ENCODE data around the gene KIF12. TPM values are rescaled to one million over a fixed set of nuclear protein-coding genes. Genes with fewer than 3 reads are reported as not detected.
A peak's percentile ranks its signal among the peaks of the same experiment; 100 is the strongest.

The KIF12 gene
- total RNA-seq, 1 donor from 2014 or later = 0.22 TPM

- DNase-seq (ENCODE audit: low spot score) = no peak
- no peak for ATAC-seq
- intact Hi-C loops (cut with DNase I) = no loop called here
Measured at GRCh38 chr9:114110180-114110579, 11.1 kb upstream of the KIF12 start.

DNA sequence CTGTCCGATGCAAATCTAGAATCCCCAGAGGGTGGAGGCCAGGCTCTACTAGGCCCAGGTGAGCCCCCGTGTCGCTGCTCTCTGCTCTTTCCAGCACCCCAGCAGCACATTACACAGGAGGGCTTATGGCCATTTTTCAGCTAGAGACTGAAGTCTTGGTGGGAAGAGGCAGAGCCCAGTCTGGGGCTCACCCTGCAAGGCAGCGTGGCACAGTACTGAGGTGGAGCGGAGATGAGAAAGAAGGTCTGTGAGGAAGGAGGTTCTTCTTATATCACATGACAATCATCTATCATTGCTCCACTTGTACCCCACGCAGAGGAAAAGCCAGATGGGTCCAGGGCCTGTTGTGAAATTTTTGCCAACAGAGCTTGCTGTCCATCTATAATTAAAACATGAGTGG, 10.0 kb upstream of the KIF12 start:
- no peak for ATAC-seq
- no peak for DNase-seq (ENCODE audit: low spot score)
- intact Hi-C loops (cut with DNase I) = loop anchor here (5.0 kb wide), 1 partner anchor 183 kb away; no protein-coding TSS in a partner anchor

- DNase-seq (ENCODE audit: low spot score) (peak; percentile 88), ATAC-seq (peak; percentile 96)
- intact Hi-C loops (cut with DNase I) = loop anchor here (5.0 kb wide), 1 partner anchor 184 kb away; no protein-coding TSS in a partner anchor
Measured at GRCh38 chr9:114108016-114108833, 9.1 kb upstream of the KIF12 start.

- ATAC-seq = no peak
- DNase-seq (ENCODE audit: low spot score) = no peak
- intact Hi-C loops (cut with DNase I) = loop anchor here (5.0 kb wide), 1 partner anchor 185 kb away; no protein-coding TSS in a partner anchor
Measured at GRCh38 chr9:114107286-114108001, 8.4 kb upstream of the KIF12 start.

GRCh38 chr9:114105236-114105635, 6.1 kb upstream of the KIF12 start:
- no peak for DNase-seq (ENCODE audit: low spot score)
- ATAC-seq = peak; percentile 45
- intact Hi-C loops (cut with DNase I) = loop anchor here (5.0 kb wide), 1 partner anchor 187 kb away; no protein-coding TSS in a partner anchor

DNA sequence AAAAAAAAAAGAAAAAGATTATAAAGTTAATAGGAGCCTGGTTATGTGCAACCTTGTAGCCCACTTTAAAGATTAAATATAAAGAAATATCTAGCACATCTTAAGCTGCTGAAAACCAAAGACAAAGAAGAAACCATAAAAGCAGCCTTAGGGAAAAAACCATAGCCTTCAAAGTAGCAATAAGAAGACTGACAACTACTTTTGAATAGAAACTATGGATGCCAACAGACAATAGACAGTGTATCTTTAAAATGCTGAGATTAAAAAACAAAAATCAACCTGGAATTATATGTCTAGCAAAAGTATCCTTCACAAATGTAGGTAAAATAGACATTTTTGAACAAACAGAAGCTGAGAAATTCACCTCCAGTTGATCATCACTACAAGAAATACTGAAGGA, 3.4 kb upstream of the KIF12 start:
- intact Hi-C loops (cut with DNase I) = no loop called here

GRCh38 chr9:114100536-114100935, 1.4 kb upstream of the KIF12 start:
- ATAC-seq = no peak
- intact Hi-C loops (cut with DNase I) = no loop called here

More for the DNA sequence above, 3.4 kb upstream of the KIF12 start:
- ATAC-seq (no peak), DNase-seq (ENCODE audit: low spot score) (no peak)

DNA sequence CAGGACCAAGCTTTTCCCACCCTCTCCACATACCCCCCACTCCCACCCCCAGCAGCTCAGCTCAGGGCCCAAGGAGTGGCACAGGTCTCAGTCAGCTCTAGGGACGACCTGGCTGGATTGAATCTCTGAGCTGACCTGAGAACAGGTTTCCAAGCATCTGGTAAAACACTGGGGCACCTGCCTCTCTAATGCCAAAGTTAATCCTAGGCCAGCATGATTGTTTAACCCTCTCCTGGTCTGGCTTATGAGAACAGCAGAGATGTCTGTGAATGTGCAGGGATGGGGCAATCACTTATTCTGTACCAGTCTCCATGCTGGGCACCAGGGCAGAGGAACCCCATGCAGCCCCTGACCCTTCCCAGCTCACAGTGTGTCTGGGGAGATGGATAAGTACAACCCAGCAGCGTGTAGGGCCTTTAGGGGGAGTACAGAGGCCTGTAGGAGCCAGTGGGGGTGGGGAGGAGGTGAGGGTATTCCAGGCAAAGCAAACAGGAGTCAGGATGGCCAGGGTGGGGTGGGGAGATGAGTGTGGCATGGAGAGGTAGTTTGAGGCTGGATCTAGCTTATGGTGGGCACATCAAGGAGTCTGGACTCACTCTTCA, 678 bp upstream of the KIF12 start:
- intact Hi-C loops (cut with DNase I) = no loop called here
- DNase-seq (ENCODE audit: low spot score) = no peak

More at GRCh38 chr9:114100536-114100935, 1.4 kb upstream of the KIF12 start:
- DNase-seq (ENCODE audit: low spot score) = no peak

GRCh38 chr9:114098021-114098935, 814 bp downstream of the KIF12 start:
- intact Hi-C loops (cut with DNase I) = no loop called here
- ATAC-seq = peak; percentile 61
- no peak for DNase-seq (ENCODE audit: low spot score)

More for the DNA sequence above, 678 bp upstream of the KIF12 start:
- ATAC-seq = no peak

DNA sequence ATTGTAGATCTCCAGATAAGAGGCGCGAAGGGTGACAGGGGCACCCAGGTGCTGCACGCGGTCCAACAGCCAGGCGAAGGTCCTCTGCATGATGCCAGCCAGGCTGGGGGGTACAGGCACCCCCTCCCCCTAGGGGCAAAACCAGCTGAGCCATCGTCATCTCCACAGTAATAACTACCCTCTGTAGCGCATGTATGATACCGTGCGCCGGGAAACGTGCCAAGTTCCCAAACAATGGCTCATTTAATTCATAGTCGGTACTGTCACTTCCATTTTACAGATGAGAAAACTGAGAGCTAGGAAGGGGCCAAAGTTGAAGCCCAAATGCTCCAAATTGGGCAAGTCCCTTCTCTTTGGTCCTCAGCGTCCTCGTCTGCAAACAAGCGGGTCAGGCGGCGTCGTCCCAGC, 1.5 kb downstream of the KIF12 start:
- ATAC-seq (no peak), DNase-seq (ENCODE audit: low spot score) (no peak)
- intact Hi-C loops (cut with DNase I) = no loop called here

DNA sequence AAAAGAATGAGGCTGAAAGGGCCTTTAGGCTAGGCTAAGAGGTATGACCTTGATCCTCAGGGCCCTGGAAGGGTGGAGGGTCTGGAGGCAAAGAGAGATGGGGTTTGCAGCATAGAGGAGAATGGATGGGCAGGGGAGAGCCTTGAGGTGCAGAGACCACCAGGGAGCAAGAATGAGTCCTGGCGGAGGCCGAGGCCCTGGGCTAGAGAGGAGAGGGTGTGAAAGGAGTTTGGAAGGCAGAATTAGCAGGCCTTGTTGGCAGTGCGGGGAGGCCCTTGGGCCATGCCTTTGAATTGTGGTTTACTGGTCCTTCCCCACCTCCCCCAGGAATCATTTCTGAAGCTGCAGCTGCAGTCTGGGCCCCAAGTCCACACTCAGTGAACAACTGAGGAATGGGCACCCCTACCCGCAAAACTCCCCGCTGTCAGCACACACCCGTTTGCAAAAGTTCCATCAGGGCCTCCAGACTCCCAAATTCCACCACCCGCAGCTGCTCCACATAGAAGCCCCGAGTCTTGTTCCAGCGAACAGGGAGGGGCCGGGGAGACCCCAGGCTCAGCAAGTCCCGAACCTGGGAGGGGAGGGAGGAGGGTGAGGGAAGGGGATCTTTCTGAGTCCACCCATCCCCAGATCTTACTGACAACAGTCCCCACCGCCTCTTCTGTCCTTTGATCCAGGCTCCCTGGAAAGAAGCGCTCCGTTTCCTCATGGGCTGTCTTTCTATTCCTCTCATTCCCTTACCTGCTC, 2.1 kb downstream of the KIF12 start:
- no peak for ATAC-seq
- DNase-seq (ENCODE audit: low spot score) = no peak
- intact Hi-C loops (cut with DNase I) = no loop called here

- DNase-seq (ENCODE audit: low spot score) (no peak), ATAC-seq (no peak)
- intact Hi-C loops (cut with DNase I) = no loop called here
Measured at GRCh38 chr9:114096041-114096511, 3.0 kb downstream of the KIF12 start.

DNA sequence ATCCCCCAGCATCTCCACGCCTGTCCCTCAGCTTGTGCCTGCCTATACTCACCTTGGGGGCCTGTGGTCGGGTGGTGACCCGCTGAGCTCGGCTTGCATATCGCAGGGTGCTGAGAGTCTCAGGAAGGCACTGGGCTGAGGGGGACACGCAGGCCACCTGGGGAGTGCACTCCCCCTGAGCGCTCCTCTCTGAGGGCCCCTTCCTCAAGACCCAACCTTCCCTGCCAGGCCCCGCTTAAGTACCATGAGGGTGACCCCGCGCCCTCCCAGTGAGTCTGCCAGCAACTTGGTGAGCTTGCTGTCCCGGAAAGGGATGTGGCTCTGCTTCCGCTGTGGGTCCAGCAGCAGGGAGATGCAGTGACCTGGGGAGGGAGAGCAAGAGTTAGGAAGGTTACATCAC, 4.1 kb downstream of the KIF12 start:
- intact Hi-C loops (cut with DNase I) = loop anchor here (5.0 kb wide), 1 partner anchor 202 kb away; no protein-coding TSS in a partner anchor
- ATAC-seq = no peak
- DNase-seq (ENCODE audit: low spot score) = no peak

DNA sequence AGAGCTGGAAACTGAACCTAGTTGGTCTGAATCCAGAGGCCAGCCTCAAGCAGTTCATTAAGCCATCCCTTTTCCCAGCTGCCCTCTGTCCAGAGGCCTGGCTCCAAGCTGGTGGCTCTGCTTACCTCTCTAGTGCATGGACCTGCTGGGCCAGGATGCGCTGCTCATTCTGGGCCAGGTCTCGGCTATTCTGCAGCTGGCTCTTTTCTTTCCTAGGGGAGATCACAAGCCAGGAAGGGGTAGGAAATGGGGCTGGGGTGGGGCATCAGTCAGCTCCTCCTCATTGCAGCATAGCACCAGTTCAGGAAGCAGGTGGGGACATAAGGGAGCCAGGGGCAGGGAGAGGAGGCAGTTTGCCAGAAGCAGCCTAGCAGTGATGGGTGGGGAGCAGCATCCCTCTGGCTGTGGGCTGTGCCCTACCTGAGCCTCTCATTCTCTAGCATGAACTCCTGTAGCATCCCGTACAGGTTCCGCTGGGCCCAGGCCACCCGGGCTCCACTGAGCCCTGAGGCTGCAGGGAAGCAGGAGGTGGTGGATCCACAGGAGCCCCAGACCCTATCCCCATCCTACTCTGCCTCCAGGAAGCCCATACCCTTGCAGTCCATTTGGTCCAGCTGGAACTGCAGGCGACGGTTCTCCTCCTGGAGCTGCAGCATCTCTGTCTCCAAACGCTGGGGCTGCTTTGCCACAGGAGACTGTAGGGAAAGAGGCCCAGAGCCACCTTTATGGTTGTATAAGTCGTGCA, 5.2 kb downstream of the KIF12 start:
- intact Hi-C loops (cut with DNase I) = loop anchor here (2.0 to 5.0 kb wide), 2 partner anchors 43 to 203 kb away; no protein-coding TSS in a partner anchor
- no peak for DNase-seq (ENCODE audit: low spot score)
- no peak for ATAC-seq

- intact Hi-C loops (cut with DNase I) = loop anchor here (2.0 to 5.0 kb wide), 2 partner anchors 44 to 204 kb away; no protein-coding TSS in a partner anchor
- DNase-seq (ENCODE audit: low spot score) (no peak), ATAC-seq (no peak)
Measured at GRCh38 chr9:114093031-114093471, 6.0 kb downstream of the KIF12 start.

DNA sequence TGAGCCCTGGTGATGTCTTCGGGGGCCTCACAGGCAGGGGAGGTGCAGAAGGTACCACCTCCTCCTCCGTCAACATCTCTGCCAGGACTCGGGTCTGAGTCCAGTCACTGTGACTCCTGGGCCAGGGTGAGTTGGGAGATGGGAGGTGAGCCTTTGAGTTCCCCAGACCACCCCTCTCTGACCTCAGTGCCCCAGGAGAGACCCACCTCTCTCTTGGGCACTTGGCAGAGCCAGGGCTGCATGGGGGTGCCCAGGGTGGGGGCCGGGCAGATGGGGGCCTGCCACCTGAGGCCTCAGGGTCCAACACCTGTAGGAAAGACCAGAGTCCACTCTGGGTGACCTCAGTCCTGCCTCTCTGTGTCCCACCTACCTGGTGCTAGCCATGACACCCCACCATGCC, 6.8 kb downstream of the KIF12 start:
- ATAC-seq = no peak
- intact Hi-C loops (cut with DNase I) = loop anchor here (2.0 to 5.0 kb wide), 2 partner anchors 44 to 205 kb away; no protein-coding TSS in a partner anchor
- DNase-seq (ENCODE audit: low spot score) = no peak

DNA sequence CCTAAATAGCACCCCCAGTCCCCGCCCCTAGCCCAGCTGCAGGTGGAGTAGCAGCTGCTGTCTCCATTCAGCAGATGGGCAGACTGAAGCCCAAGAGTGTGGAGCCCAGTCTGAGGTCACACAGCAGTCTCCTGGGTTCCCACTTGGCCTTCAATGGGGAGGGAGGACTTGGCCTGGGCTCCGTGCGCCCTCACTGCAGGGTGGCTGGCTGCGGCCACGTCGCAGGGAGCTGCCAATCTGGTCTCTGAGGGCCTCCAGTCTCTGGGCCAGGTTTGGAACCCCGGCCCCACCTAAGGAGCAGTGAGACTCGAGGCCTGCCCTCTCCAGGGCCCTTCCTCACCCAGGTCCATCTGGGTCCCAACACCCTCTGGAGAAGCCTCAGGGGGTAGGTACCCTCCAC, 7.4 kb downstream of the KIF12 start:
- ATAC-seq (no peak), DNase-seq (ENCODE audit: low spot score) (no peak)
- intact Hi-C loops (cut with DNase I) = loop anchor here (2.0 to 5.0 kb wide), 2 partner anchors 45 to 206 kb away; no protein-coding TSS in a partner anchor
